ENCODE results near the gene EGLN3.

GRCh38 chr14:33934043-33934750 lies 16.7 kb downstream of the EGLN3 start:
- TF ChIP-seq CTCF (IDR thresholded peaks at IDR 0.05; ENCODE audit: insufficient read depth, low read length, poor library complexity, severe bottlenecking) (no peak), EZH2phosphoT487 (conservative IDR thresholded peaks at IDR 0.05; ENCODE audit: low read length) (no peak)

Data from SU-DHL-6 (cell line).